Testis (tissue), 2 donors: ENCODE results near the gene NRF1.

ENCODE experiments used
- CTCF ChIP-seq, 3 experiments: fragments of 450-650 bp in 2 of 3; fragments of 200-600 bp in 1 of 3; sonication (generic) in 1 of 3; IDR thresholded peaks; one replicate each; pipeline ENCODE4 v1.5.1; 2016 to 2019; ENCODE audit warnings: antibody characterized with exemption in 3 of 3, mild to moderate bottlenecking in 2 of 3, moderate library complexity in 1 of 3
- POLR2A ChIP-seq: fragments of 450-650 bp; IDR thresholded peaks from one replicate; pipeline ENCODE4 v1.6.1; 2017; ENCODE audit warnings: antibody characterized with exemption, mild to moderate bottlenecking, moderate library complexity

GRCh38 chr7:129748356-129749109 lies 137.0 kb downstream of the NRF1 start:
- TF ChIP-seq CTCF (IDR thresholded peaks at IDR 0.05), result no peak
- TF ChIP-seq POLR2A, result no peak
